GM23248 (cell line): Measurements from ENCODE around the gene USP32. TPM values are rescaled to one million over a fixed set of nuclear protein-coding genes. Genes with fewer than 3 reads are reported as not detected.
A peak's percentile ranks its signal among the peaks of the same experiment; 100 is the strongest.

Source experiments
- DNase-seq: peaks from one replicate; pipeline ENCODE4 v3.0.0-alpha.2; 2015
- H2AFZ ChIP-seq: fragments of 200-600 bp; sonication (generic); 2 replicates; pipeline ENCODE4 v1.6.1; 2016; ENCODE audit warnings: antibody characterized with exemption
- H3F3A ChIP-seq: fragments of 200-600 bp; sonication (generic); 2 replicates; pipeline ENCODE4 v1.6.1; 2016; ENCODE audit warnings: mild to moderate bottlenecking, antibody characterized with exemption, mixed run types; ENCODE audit not compliant: insufficient read depth
- H3K27ac ChIP-seq: fragments of 200-600 bp; sonication (generic); 2 replicates; pipeline ENCODE4 v1.5.1; 2016; ENCODE audit warnings: mild to moderate bottlenecking
- H3K27me3 ChIP-seq: fragments of 200-600 bp; sonication (generic); replicated peaks from 2 replicates; pipeline ENCODE4 v1.6.1; 2016; ENCODE audit warnings: mild to moderate bottlenecking; ENCODE audit not compliant: insufficient read depth
- H3K36me3 ChIP-seq: fragments of 200-600 bp; sonication (generic); 2 replicates; pipeline ENCODE4 v1.6.1; 2016; ENCODE audit warnings: low read depth, mild to moderate bottlenecking
- H3K4me1 ChIP-seq: fragments of 200-600 bp; sonication (generic); 2 replicates; pipeline ENCODE4 v1.6.1; 2016; ENCODE audit warnings: mild to moderate bottlenecking; ENCODE audit not compliant: insufficient read depth
- H3K4me2 ChIP-seq: fragments of 200-600 bp; sonication (generic); one replicate; pipeline ENCODE4 v1.6.1; 2016; ENCODE audit warnings: mild to moderate bottlenecking; ENCODE audit not compliant: unreplicated experiment
- H3K4me3 ChIP-seq: fragments of 200-600 bp; sonication (generic); 2 replicates; pipeline ENCODE4 v1.5.1; 2016; ENCODE audit warnings: mild to moderate bottlenecking
- H3K79me2 ChIP-seq: fragments of 200-600 bp; sonication (generic); 2 replicates; pipeline ENCODE4 v1.6.1; 2016; ENCODE audit warnings: mild to moderate bottlenecking; ENCODE audit not compliant: insufficient read depth
- H3K9ac ChIP-seq: fragments of 200-600 bp; sonication (generic); 2 replicates; pipeline ENCODE4 v1.6.1; 2016; ENCODE audit warnings: mild to moderate bottlenecking
- H3K9me2 ChIP-seq: fragments of 200-600 bp; sonication (generic); 2 replicates; pipeline ENCODE4 v1.6.1; 2016; ENCODE audit warnings: mixed run types, mild to moderate bottlenecking, moderate library complexity; ENCODE audit not compliant: insufficient read depth
- H3K9me3 ChIP-seq: fragments of 200-600 bp; sonication (generic); one replicate; pipeline ENCODE4 v1.6.1; 2017; ENCODE audit warnings: low read depth
- H4K20me1 ChIP-seq: fragments of 200-600 bp; sonication (generic); 2 replicates; pipeline ENCODE4 v1.6.0; 2016; ENCODE audit not compliant: insufficient read depth
- EZH2 ChIP-seq: fragments of 200-600 bp; sonication (generic); IDR thresholded peaks from 2 replicates; pipeline ENCODE4 v1.6.1; 2018; ENCODE audit warnings: antibody characterized with exemption, mild to moderate bottlenecking; ENCODE audit not compliant: insufficient read depth, poor library complexity, severe bottlenecking
- EZH2phosphoT487 ChIP-seq: fragments of 200-600 bp; sonication (generic); IDR thresholded peaks from 2 replicates; pipeline ENCODE4 v1.6.1; 2018; ENCODE audit warnings: antibody characterized with exemption, moderate library complexity, mild to moderate bottlenecking, low read depth; ENCODE audit not compliant: insufficient read depth
- WGBS, 2 experiments: methylation state at CpG; one replicate each; pipeline ENCODE4 v1.1.6; 2015 to 2017; ENCODE audit warnings: low lambda C conversion rate in 2 of 2, low coverage in 1 of 2; ENCODE audit errors: missing lambda C conversion rate in 2 of 2; 5-methylcytosine and 5-hydroxymethylcytosine counted together
- in situ Hi-C: fragments of 300-500 bp; cut with MboI; formaldehyde crosslinking; loops from 2 replicates; pipeline ENCODE4 v1.15.0; 2020
- polyA plus RNA-seq: library from polyadenylated mRNA; unstranded; fragments of >200 nt; fragmentation: Nextera tagmentation; extraction: Ambion mirVana; gene quantifications from 2 replicates; pipeline ENCODE4 v1.2.1, GENCODE V29; 2016
- total RNA-seq: library from RNA; depleted of rRNA; stranded (reverse); fragments of >200 nt; shearing (Covaris generic); gene quantifications from 2 replicates; pipeline ENCODE4 v1.2.3, GENCODE V29; 2014

The USP32 gene
- total and polyA plus RNA-seq, 2 experiments from 2014 or later = 14.0 to 33.9 TPM

- H3K9me3 ChIP-seq = no peaks in the 10 kb centered on the region
- H3K4me2 ChIP-seq = no peak overlapping the region
- H3K4me1 ChIP-seq = no peaks in the 10 kb centered on the region
- in situ Hi-C loops = loop anchor here (25.0 kb wide), 1 partner anchor 514 kb away; no protein-coding TSS in a partner anchor
- no peaks in the 10 kb centered on the region for H3K27me3 ChIP-seq
- H3K79me2 ChIP-seq = no peaks in the 10 kb centered on the region
- no peak overlapping the region for H3K9ac ChIP-seq
- no peak overlapping the region for H3K4me3 ChIP-seq
- no peaks in the 10 kb centered on the region for H3K36me3 ChIP-seq
- no peaks in the 10 kb centered on the region for H3F3A ChIP-seq
- no peaks in the 10 kb centered on the region for H4K20me1 ChIP-seq
- H3K9me2 ChIP-seq = no peaks in the 10 kb centered on the region
- H2AFZ ChIP-seq = no peak overlapping the region
- DNase-seq = no peak
- 92 to 95% methylated on average over 10 of the region's 10 CpGs for WGBS, 2 experiments
- H3K27ac ChIP-seq = no peak overlapping the region
- no peak for TF ChIP-seq EZH2
- no peak for TF ChIP-seq EZH2phosphoT487
Measured at GRCh38 chr17:60426596-60426995, 34.7 kb upstream of the USP32 start.

GRCh38 chr17:60425626-60426025 lies 33.7 kb upstream of the USP32 start:
- no peaks in the 10 kb centered on the region for H3K9me2 ChIP-seq
- no peaks in the 10 kb centered on the region for H3K27me3 ChIP-seq
- WGBS, 2 experiments = 84 to 85% methylated on average over 6 of the region's 6 CpGs
- H2AFZ ChIP-seq = no peak overlapping the region
- no peak for DNase-seq
- no peak overlapping the region for H3K4me2 ChIP-seq
- no peaks in the 10 kb centered on the region for H3K4me1 ChIP-seq
- no peak for TF ChIP-seq EZH2
- TF ChIP-seq EZH2phosphoT487 = no peak
- no peak overlapping the region for H3K4me3 ChIP-seq
- no peaks in the 10 kb centered on the region for H3F3A ChIP-seq
- no peaks in the 10 kb centered on the region for H4K20me1 ChIP-seq
- no peaks in the 10 kb centered on the region for H3K79me2 ChIP-seq
- in situ Hi-C loops = loop anchor here (25.0 kb wide), 1 partner anchor 513 kb away; no protein-coding TSS in a partner anchor
- H3K9ac ChIP-seq = no peak overlapping the region
- H3K27ac ChIP-seq = no peak overlapping the region
- H3K36me3 ChIP-seq = no peaks in the 10 kb centered on the region
- no peaks in the 10 kb centered on the region for H3K9me3 ChIP-seq

- no peak overlapping the region for H3K9ac ChIP-seq
- no peaks in the 10 kb centered on the region for H3K4me1 ChIP-seq
- H3K4me2 ChIP-seq = no peak overlapping the region
- no peak overlapping the region for H3K27ac ChIP-seq
- no peaks in the 10 kb centered on the region for H3K27me3 ChIP-seq
- no peaks in the 10 kb centered on the region for H3K9me2 ChIP-seq
- no peaks in the 10 kb centered on the region for H4K20me1 ChIP-seq
- no peaks in the 10 kb centered on the region for H3K79me2 ChIP-seq
- no peaks in the 10 kb centered on the region for H3F3A ChIP-seq
- in situ Hi-C loops = no loop called here
- no peaks in the 10 kb centered on the region for H3K36me3 ChIP-seq
- DNase-seq = no peak
- TF ChIP-seq EZH2phosphoT487 (no peak), EZH2 (no peak)
- no peaks in the 10 kb centered on the region for H3K9me3 ChIP-seq
- H2AFZ ChIP-seq = no peak overlapping the region
- WGBS, 2 experiments = 69 to 81% methylated on average over 3 of the region's 3 CpGs
- no peak overlapping the region for H3K4me3 ChIP-seq
Measured at GRCh38 chr17:60423865-60424264, 31.9 kb upstream of the USP32 start.

GRCh38 chr17:60422162-60422665 lies 30.3 kb upstream of the USP32 start, which contains the start of gene CHCT1:
Gene CHCT1 (plus strand): TSS chr17:60422489. CDS start chr17:60422593, 104 bp downstream.
- no peaks in the 10 kb centered on the region for H4K20me1 ChIP-seq
- 89 to 90% methylated on average over 18 of the region's 18 CpGs for WGBS, 2 experiments
- peak within 1 kb of the TSS; percentile 71 for H3K4me2 ChIP-seq
- H3K9me3 ChIP-seq = no peaks in the 10 kb centered on the region
- no peak for DNase-seq
- H3K27me3 ChIP-seq = no peaks in the 10 kb centered on the region
- no peaks in the 10 kb centered on the region for H3F3A ChIP-seq
- H3K4me1 ChIP-seq = no peaks in the 10 kb centered on the region
- no peaks in the 10 kb centered on the region for H3K36me3 ChIP-seq
- in situ Hi-C loops = no loop called here
- no peaks in the 10 kb centered on the region for H3K9me2 ChIP-seq
- peak within 1 kb of the TSS; percentile 88 for H2AFZ ChIP-seq
- no peaks in the 10 kb centered on the region for H3K79me2 ChIP-seq
- peak within 1 kb of the TSS; percentile 70 for H3K4me3 ChIP-seq
- no peak for TF ChIP-seq EZH2
- peak within 1 kb of the TSS; percentile 62 for H3K9ac ChIP-seq
- no peak within 1 kb of the TSS for H3K27ac ChIP-seq
